Uterus (tissue), 4 donors: Measurements from ENCODE around the gene JAK1. TPM values are rescaled to one million over a fixed set of nuclear protein-coding genes. Genes with fewer than 3 reads are reported as not detected.
A peak's percentile ranks its signal among the peaks of the same experiment; 100 is the strongest.

Experiments used
- DNase-seq, 2 donors: peaks; one replicate each; pipeline ENCODE4 v3.0.0-alpha.2; 2019 to 2020
- H3K27ac ChIP-seq, 2 donors: fragments of 200-600 bp; sonication (generic); 1 replicate in 1 of 2; 2 replicates in 1 of 2; pipeline ENCODE4 v1.5.1; 2016 to 2018
- H3K27me3 ChIP-seq, 2 donors: fragments of 200-600 bp; sonication (generic); one replicate each; pipeline ENCODE4 v1.5.1; 2018 to 2019; ENCODE audit warnings: control low read depth in 1 of 2
- H3K36me3 ChIP-seq, 2 donors: fragments of 200-600 bp; sonication (generic); one replicate each; pipeline ENCODE4 v1.5.1; 2019; ENCODE audit warnings: control low read depth in 1 of 2
- H3K4me1 ChIP-seq, 2 donors: fragments of 200-600 bp; sonication (generic); one replicate each; pipeline ENCODE4 v1.5.1; 2018 to 2019; ENCODE audit warnings: control low read depth in 1 of 2
- H3K4me3 ChIP-seq, 2 donors: fragments of 200-600 bp; sonication (generic); 1 replicate in 1 of 2; 2 replicates in 1 of 2; pipeline ENCODE4 v1.5.1; 2018 to 2019; ENCODE audit warnings: mild to moderate bottlenecking in 1 of 2
- H3K9me3 ChIP-seq, 2 donors: fragments of 200-600 bp; sonication (generic); one replicate each; pipeline ENCODE4 v1.5.1; 2019; ENCODE audit warnings: control low read depth in 1 of 2
- POLR2A ChIP-seq, 2 donors: fragments of 450-650 bp; IDR thresholded peaks; one replicate each; pipeline ENCODE4 v1.6.1; 2016; ENCODE audit warnings: antibody characterized with exemption in 2 of 2, mild to moderate bottlenecking in 1 of 2, moderate library complexity in 1 of 2
- intact Hi-C: fragments of 100-400 bp; cut with DNase I; formaldehyde crosslinking; loops from one replicate; pipeline ENCODE4 v1.15.1; 2023; ENCODE audit warnings: low total_unique reads
- total RNA-seq, 4 donors: library from RNA; depleted of rRNA in 3 of 4; stranded (reverse); fragments of >200 nt in 3 of 4; gene quantifications; one replicate each; pipeline versions ENCODE4 v1.1.0 to v1.2.4, GENCODE V29; 2014 to 2023
- TF ChIP-seq, protein P1 (sequence below), 4 experiments: fragments of 200-600 bp in 2 of 4; fragments of 450-650 bp in 2 of 4; sonication (generic) in 2 of 4; IDR thresholded peaks; one replicate each; pipeline ENCODE4 v1.5.1; 2016 to 2019; ENCODE audit warnings: antibody characterized with exemption in 4 of 4, mild to moderate bottlenecking in 2 of 4, moderate library complexity in 1 of 4
- donor health status: DM: yes; HTN: yes; CAD: no.

Gene JAK1
- total RNA-seq, 4 donors from 2014 or later, result 70.9 to 136 (median 125) TPM

DNA sequence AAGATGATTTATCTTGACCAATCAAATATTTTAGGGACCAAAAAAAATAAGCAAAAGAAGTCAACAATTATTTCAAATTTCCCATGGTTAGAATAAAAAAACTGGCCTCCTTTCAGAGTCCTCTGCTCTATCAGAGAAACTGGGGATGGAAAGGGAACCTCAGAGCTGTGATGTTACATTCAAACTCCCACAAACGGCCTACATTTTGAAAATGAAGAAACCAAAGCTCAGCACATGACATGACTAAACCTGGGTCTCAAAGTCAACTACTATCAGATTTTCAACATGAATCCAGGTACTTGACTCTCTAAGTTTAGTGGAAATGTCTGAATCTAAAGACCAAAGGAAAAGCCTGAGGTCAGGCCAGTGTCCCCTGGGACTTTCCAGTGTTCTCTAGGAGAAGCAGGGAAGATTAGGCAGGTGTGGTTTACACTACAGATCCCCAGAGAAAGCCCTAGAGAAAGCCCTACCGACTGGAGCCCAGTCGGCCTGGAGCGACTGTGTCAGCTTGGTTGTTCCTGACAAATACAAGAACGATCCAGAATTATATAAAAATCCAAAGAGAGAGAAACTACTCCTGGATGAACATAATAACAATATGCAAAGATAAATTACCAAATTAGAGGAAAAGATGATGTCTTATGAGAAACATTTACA is 24.8 kb downstream of the JAK1 start:
- DNase-seq, result no peak
- Histone ChIP-seq H3K27ac (no peak overlapping the region), H3K36me3 (no peaks in the 10 kb centered on the region), H3K4me1 (peaks cover 0 to 8% of the 10 kb centered on the region in 2 donors), H3K9me3 (no peaks in the 10 kb centered on the region), H3K27me3 (no peaks in the 10 kb centered on the region), H3K4me3 (no peak overlapping the region)
- TF ChIP-seq, protein P1, sequence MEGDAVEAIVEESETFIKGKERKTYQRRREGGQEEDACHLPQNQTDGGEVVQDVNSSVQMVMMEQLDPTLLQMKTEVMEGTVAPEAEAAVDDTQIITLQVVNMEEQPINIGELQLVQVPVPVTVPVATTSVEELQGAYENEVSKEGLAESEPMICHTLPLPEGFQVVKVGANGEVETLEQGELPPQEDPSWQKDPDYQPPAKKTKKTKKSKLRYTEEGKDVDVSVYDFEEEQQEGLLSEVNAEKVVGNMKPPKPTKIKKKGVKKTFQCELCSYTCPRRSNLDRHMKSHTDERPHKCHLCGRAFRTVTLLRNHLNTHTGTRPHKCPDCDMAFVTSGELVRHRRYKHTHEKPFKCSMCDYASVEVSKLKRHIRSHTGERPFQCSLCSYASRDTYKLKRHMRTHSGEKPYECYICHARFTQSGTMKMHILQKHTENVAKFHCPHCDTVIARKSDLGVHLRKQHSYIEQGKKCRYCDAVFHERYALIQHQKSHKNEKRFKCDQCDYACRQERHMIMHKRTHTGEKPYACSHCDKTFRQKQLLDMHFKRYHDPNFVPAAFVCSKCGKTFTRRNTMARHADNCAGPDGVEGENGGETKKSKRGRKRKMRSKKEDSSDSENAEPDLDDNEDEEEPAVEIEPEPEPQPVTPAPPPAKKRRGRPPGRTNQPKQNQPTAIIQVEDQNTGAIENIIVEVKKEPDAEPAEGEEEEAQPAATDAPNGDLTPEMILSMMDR (IDR thresholded peaks at IDR 0.05), result no peak
- no peak for TF ChIP-seq POLR2A (IDR thresholded peaks at IDR 0.05)
- intact Hi-C loops, result no loop called here

DNA sequence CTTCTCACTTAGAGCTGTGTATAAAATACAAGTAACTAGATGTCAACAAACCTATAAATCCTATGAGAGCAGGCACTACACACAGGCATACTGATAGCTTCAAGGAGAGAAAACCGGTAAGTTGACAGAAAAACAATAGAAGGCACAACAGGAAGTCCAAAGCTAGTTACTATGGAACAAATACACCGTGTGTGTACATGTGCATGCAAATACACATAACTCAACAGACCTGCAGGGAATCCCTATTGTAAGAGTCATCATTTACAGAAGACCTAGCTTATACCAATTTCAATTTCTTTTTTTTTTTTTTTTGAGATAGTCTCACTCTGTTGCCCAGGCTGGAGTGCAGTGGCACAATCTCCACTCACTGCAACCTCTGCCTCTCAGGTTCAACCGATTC is 26.3 kb downstream of the JAK1 start:
- Histone ChIP-seq H3K27ac (no peak overlapping the region), H3K4me3 (no peak overlapping the region), H3K27me3 (no peaks in the 10 kb centered on the region), H3K36me3 (no peaks in the 10 kb centered on the region), H3K9me3 (no peaks in the 10 kb centered on the region), H3K4me1 (peaks cover 4 to 8% of the 10 kb centered on the region in 2 donors)
- intact Hi-C loops, result no loop called here
- no peak for DNase-seq
- TF ChIP-seq POLR2A (IDR thresholded peaks at IDR 0.05), result no peak
- TF ChIP-seq, protein P1 (IDR thresholded peaks at IDR 0.05), result no peak

DNA sequence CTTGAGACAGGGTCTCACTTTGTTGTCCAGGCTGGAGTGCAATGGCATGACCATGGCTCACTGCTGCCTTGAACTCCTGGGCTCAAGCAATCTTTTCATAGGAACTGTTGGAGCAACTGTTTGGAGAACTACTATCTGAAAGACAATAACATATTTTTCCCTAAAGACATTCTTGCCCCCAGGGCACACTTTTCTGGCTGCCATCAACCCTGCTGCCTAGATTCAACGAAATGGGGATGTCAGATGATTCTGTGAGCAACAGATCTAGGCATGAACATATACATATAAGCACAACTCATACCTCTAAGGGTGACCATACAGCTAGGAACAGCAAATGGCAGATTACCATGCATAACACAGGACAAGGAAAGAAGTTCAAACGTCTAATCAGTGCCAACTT is 27.4 kb downstream of the JAK1 start:
- Histone ChIP-seq H3K9me3 (no peaks in the 10 kb centered on the region), H3K36me3 (no peaks in the 10 kb centered on the region), H3K27ac (no peak overlapping the region), H3K4me1 (peaks cover 4 to 14% of the 10 kb centered on the region in 2 donors), H3K4me3 (no peak overlapping the region), H3K27me3 (no peaks in the 10 kb centered on the region)
- no peak for DNase-seq
- intact Hi-C loops, result no loop called here
- TF ChIP-seq, protein P1 (IDR thresholded peaks at IDR 0.05), result no peak
- no peak for TF ChIP-seq POLR2A (IDR thresholded peaks at IDR 0.05)

GRCh38 chr1:64936956-64937355 is 29.4 kb downstream of the JAK1 start:
- no peak overlapping the region for H3K27ac ChIP-seq
- H3K36me3 ChIP-seq, result no peaks in the 10 kb centered on the region
- TF ChIP-seq POLR2A (IDR thresholded peaks at IDR 0.05), result no peak
- TF ChIP-seq, protein P1 (IDR thresholded peaks at IDR 0.05), result no peak
- H3K9me3 ChIP-seq, result no peaks in the 10 kb centered on the region
- no peak for DNase-seq
- no peaks in the 10 kb centered on the region for H3K27me3 ChIP-seq
- intact Hi-C loops, result no loop called here
- no peak overlapping the region for H3K4me3 ChIP-seq
- peaks cover 4 to 8% of the 10 kb centered on the region in 2 donors for H3K4me1 ChIP-seq

GRCh38 chr1:64935551-64936155 is 30.7 kb downstream of the JAK1 start:
- no peak for DNase-seq
- Histone ChIP-seq H3K27ac (peak overlapping the region; percentile 76), H3K4me3 (no peak overlapping the region), H3K4me1 (peaks cover 4 to 6% of the 10 kb centered on the region in 2 donors), H3K9me3 (no peaks in the 10 kb centered on the region), H3K27me3 (no peaks in the 10 kb centered on the region), H3K36me3 (no peaks in the 10 kb centered on the region)
- intact Hi-C loops, result no loop called here
- TF ChIP-seq, protein P1 (IDR thresholded peaks at IDR 0.05), result no peak
- TF ChIP-seq POLR2A (IDR thresholded peaks at IDR 0.05), result no peak
